MG63 (cell line): ENCODE data around the gene CORO6. TPM values are rescaled to one million over a fixed set of nuclear protein-coding genes. Genes with fewer than 3 reads are reported as not detected.
A peak's percentile ranks its signal among the peaks of the same experiment; 100 is the strongest.

Source experiments
- DNase-seq: peaks from one replicate; pipeline ENCODE4 v3.0.0-alpha.2; 2020
- H3K27me3 ChIP-seq: fragments of 250-450 bp; sonication (Bioruptor Pico); 2 replicates; pipeline ENCODE4 v1.5.1; 2020; ENCODE audit warnings: mild to moderate bottlenecking, moderate library complexity
- H3K36me3 ChIP-seq: fragments of 250-450 bp; sonication (Bioruptor Pico); 2 replicates; pipeline ENCODE4 v1.5.1; 2020; ENCODE audit warnings: mild to moderate bottlenecking, moderate library complexity
- H3K4me3 ChIP-seq: fragments of 250-450 bp; sonication (Bioruptor Pico); 2 replicates; pipeline ENCODE4 v1.5.1; 2020; ENCODE audit warnings: mild to moderate bottlenecking, moderate library complexity
- H3K9me3 ChIP-seq: fragments of 250-450 bp; sonication (Bioruptor Pico); 2 replicates; pipeline ENCODE4 v1.5.1; 2020; ENCODE audit warnings: mild to moderate bottlenecking, moderate library complexity
- total RNA-seq: library from RNA; depleted of rRNA; stranded (reverse); fragments of >200 nt; shearing (Covaris generic); gene quantifications from 2 replicates; pipeline ENCODE4 v1.2.3, GENCODE V29; 2014; ENCODE audit warnings: low replicate concordance; rRNA removed

The CORO6 gene
- total RNA-seq, 1 experiment from 2014 or later = 1.2 TPM

- Histone ChIP-seq H3K27me3 (no peaks in the 10 kb centered on the region), H3K36me3 (peaks cover 6% of the 10 kb centered on the region), H3K9me3 (no peaks in the 10 kb centered on the region), H3K4me3 (peak within 1 kb of the TSS; percentile 64)
- DNase-seq = peak; percentile 91
Observed at GRCh38 chr17:29568331-29569244, 54.1 kb downstream of the CORO6 start, which contains the start of gene TP53I13. Gene TP53I13, plus strand, starts transcription at chr17:29568701. Its CDS starts 58 bp downstream, at chr17:29568759.

- H3K4me3 ChIP-seq = peak overlapping the region; percentile 64
- H3K27me3 ChIP-seq = no peaks in the 10 kb centered on the region
- no peaks in the 10 kb centered on the region for H3K36me3 ChIP-seq
- DNase-seq = peak; percentile 67
- H3K9me3 ChIP-seq = no peaks in the 10 kb centered on the region
Observed at GRCh38 chr17:29567554-29568330, 55.0 kb downstream of the CORO6 start.

GRCh38 chr17:29567304-29567553 lies 55.5 kb downstream of the CORO6 start:
- Histone ChIP-seq H3K27me3 (no peaks in the 10 kb centered on the region), H3K4me3 (peak overlapping the region; percentile 64), H3K36me3 (no peaks in the 10 kb centered on the region), H3K9me3 (no peaks in the 10 kb centered on the region)
- DNase-seq = peak; percentile 41

GRCh38 chr17:29566473-29567303 lies 56.0 kb downstream of the CORO6 start, which contains the start of gene ABHD15:
Gene ABHD15, minus strand, starts transcription at chr17:29567037. Its CDS starts 71 bp downstream, at chr17:29566966.
- Histone ChIP-seq H3K36me3 (no peaks in the 10 kb centered on the region), H3K9me3 (no peaks in the 10 kb centered on the region), H3K27me3 (no peaks in the 10 kb centered on the region), H3K4me3 (peak within 1 kb of the TSS; percentile 64)
- peak; percentile 87 for DNase-seq

- Histone ChIP-seq H3K4me3 (peak overlapping the region; percentile 64), H3K9me3 (no peaks in the 10 kb centered on the region), H3K36me3 (no peaks in the 10 kb centered on the region), H3K27me3 (no peaks in the 10 kb centered on the region)
- no peak for DNase-seq
Observed at GRCh38 chr17:29565643-29566472, 56.9 kb downstream of the CORO6 start.

Other genes with a start within 250 kb of the CORO6 start
- 15.7 and 34.6 TPM in 2 replicates for gene TAOK1, start 232.5 kb downstream of the CORO6 start, total RNA-seq
- gene ABHD15, start 55.9 kb downstream of the CORO6 start, total RNA-seq = 7.8 and 8.9 TPM in 2 replicates
- gene TP53I13, start 54.2 kb downstream of the CORO6 start, total RNA-seq = 28.6 and 48.8 TPM in 2 replicates
- gene GIT1, start 33.3 kb downstream of the CORO6 start, total RNA-seq = 17.1 and 36.4 TPM in 2 replicates
- 12.1 and 15.7 TPM in 2 replicates for gene ANKRD13B, start 29.8 kb downstream of the CORO6 start, total RNA-seq